Smooth muscle cell (in vitro differentiated cells): ENCODE results near the gene GYPC. TPM values are rescaled to one million over a fixed set of nuclear protein-coding genes. Genes with fewer than 3 reads are reported as not detected.

Experiments
- DNase-seq: peaks from one replicate; lab custom pipeline; 2025; ENCODE audit not compliant: unreplicated experiment; lab: John Stamatoyannopoulos, UW
- H2AFZ ChIP-seq: fragments of 200-600 bp; sonication (generic); 2 replicates; pipeline ENCODE4 v1.6.0; 2016; ENCODE audit warnings: antibody characterized with exemption, low read depth, mild to moderate bottlenecking
- H3F3A ChIP-seq: fragments of 200-600 bp; sonication (generic); 2 replicates; pipeline ENCODE4 v1.6.0; 2017; ENCODE audit warnings: antibody characterized with exemption, low read depth
- H3K27ac ChIP-seq: fragments of 200-600 bp; sonication (generic); 2 replicates; pipeline ENCODE4 v1.5.1; 2016; ENCODE audit warnings: low read depth, mild to moderate bottlenecking
- H3K27me3 ChIP-seq: fragments of 200-600 bp; sonication (generic); 2 replicates; pipeline ENCODE4 v1.6.1; 2016; ENCODE audit warnings: low read depth, mild to moderate bottlenecking
- H3K36me3 ChIP-seq: fragments of 200-600 bp; sonication (generic); 2 replicates; pipeline ENCODE4 v1.5.1; 2016; ENCODE audit warnings: low read depth
- H3K4me1 ChIP-seq: fragments of 200-600 bp; sonication (generic); 2 replicates; pipeline ENCODE4 v1.5.1; 2016; ENCODE audit warnings: low read depth
- H3K4me2 ChIP-seq: fragments of 200-600 bp; sonication (generic); 2 replicates; pipeline ENCODE4 v1.6.0; 2016; ENCODE audit warnings: mild to moderate bottlenecking
- H3K4me3 ChIP-seq: fragments of 200-600 bp; sonication (generic); 2 replicates; pipeline ENCODE4 v1.5.1; 2016; ENCODE audit warnings: mild to moderate bottlenecking
- H3K79me2 ChIP-seq: fragments of 200-600 bp; sonication (generic); 2 replicates; pipeline ENCODE4 v1.6.0; 2016; ENCODE audit warnings: low read depth, mild to moderate bottlenecking
- H3K9ac ChIP-seq: fragments of 200-600 bp; sonication (generic); 2 replicates; pipeline ENCODE4 v1.6.0; 2016; ENCODE audit warnings: low read depth
- H3K9me3 ChIP-seq: fragments of 200-600 bp; sonication (generic); replicated peaks from 2 replicates; pipeline ENCODE4 v1.5.1; 2016; ENCODE audit warnings: low read depth
- H4K20me1 ChIP-seq: fragments of 200-600 bp; sonication (generic); 2 replicates; pipeline ENCODE4 v1.6.0; 2016; ENCODE audit warnings: low read depth
- WGBS: methylation state at CpG from one replicate; pipeline ENCODE4 v1.1.7; 2016; ENCODE audit warnings: low lambda C conversion rate; 5-methylcytosine and 5-hydroxymethylcytosine counted together
- polyA plus RNA-seq: library from polyadenylated mRNA; unstranded; fragments of >200 nt; fragmentation: Nextera tagmentation; extraction: Ambion mirVana; gene quantifications from 2 replicates; pipeline ENCODE4 v1.2.1, GENCODE V29; 2016
- total RNA-seq: library from RNA; depleted of rRNA; stranded (reverse); fragments of >200 nt; gene quantifications from 2 replicates; pipeline ENCODE4 v1.2.3, GENCODE V29; 2014
- TF ChIP-seq, protein P1 (sequence below): fragments of 200-600 bp; sonication (generic); IDR thresholded peaks from 2 replicates; pipeline ENCODE4 v1.5.1; 2017; ENCODE audit warnings: borderline replicate concordance, mild to moderate bottlenecking, antibody characterized with exemption; ENCODE audit not compliant: insufficient read depth, poor library complexity, severe bottlenecking

Gene GYPC
- total and polyA plus RNA-seq, 2 experiments from 2014 or later = 25.7 to 61.8 TPM

- Histone ChIP-seq H3K4me1 (peaks cover 3% of the 10 kb centered on the region), H4K20me1 (no peaks in the 10 kb centered on the region), H3K4me2 (no peak overlapping the region), H3K27me3 (no peaks in the 10 kb centered on the region), H3K9ac (no peak overlapping the region), H3K9me3 (no peaks in the 10 kb centered on the region), H3K36me3 (no peaks in the 10 kb centered on the region), H3F3A (no peaks in the 10 kb centered on the region), H2AFZ (no peak overlapping the region), H3K4me3 (no peak overlapping the region), H3K27ac (no peak overlapping the region), H3K79me2 (no peaks in the 10 kb centered on the region)
- TF ChIP-seq, protein P1, sequence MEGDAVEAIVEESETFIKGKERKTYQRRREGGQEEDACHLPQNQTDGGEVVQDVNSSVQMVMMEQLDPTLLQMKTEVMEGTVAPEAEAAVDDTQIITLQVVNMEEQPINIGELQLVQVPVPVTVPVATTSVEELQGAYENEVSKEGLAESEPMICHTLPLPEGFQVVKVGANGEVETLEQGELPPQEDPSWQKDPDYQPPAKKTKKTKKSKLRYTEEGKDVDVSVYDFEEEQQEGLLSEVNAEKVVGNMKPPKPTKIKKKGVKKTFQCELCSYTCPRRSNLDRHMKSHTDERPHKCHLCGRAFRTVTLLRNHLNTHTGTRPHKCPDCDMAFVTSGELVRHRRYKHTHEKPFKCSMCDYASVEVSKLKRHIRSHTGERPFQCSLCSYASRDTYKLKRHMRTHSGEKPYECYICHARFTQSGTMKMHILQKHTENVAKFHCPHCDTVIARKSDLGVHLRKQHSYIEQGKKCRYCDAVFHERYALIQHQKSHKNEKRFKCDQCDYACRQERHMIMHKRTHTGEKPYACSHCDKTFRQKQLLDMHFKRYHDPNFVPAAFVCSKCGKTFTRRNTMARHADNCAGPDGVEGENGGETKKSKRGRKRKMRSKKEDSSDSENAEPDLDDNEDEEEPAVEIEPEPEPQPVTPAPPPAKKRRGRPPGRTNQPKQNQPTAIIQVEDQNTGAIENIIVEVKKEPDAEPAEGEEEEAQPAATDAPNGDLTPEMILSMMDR = no peak
- DNase-seq = no peak
- 44% methylated on average over 2 of the region's 2 CpGs for WGBS
Observed at GRCh38 chr2:126698376-126698775, 42.4 kb downstream of the GYPC start.

- Histone ChIP-seq H3K36me3 (no peaks in the 10 kb centered on the region), H3K9ac (no peak overlapping the region), H3K79me2 (no peaks in the 10 kb centered on the region), H3K9me3 (no peaks in the 10 kb centered on the region), H3K27ac (no peak overlapping the region), H3K27me3 (no peaks in the 10 kb centered on the region), H3K4me3 (no peak overlapping the region), H4K20me1 (no peaks in the 10 kb centered on the region), H3K4me2 (no peak overlapping the region), H2AFZ (no peak overlapping the region), H3K4me1 (peaks cover 3% of the 10 kb centered on the region), H3F3A (no peaks in the 10 kb centered on the region)
- no peak for DNase-seq
- TF ChIP-seq, protein P1 = no peak
- WGBS = 77% methylated on average over 2 of the region's 2 CpGs
Observed at GRCh38 chr2:126699018-126699417, 43.1 kb downstream of the GYPC start.

DNA sequence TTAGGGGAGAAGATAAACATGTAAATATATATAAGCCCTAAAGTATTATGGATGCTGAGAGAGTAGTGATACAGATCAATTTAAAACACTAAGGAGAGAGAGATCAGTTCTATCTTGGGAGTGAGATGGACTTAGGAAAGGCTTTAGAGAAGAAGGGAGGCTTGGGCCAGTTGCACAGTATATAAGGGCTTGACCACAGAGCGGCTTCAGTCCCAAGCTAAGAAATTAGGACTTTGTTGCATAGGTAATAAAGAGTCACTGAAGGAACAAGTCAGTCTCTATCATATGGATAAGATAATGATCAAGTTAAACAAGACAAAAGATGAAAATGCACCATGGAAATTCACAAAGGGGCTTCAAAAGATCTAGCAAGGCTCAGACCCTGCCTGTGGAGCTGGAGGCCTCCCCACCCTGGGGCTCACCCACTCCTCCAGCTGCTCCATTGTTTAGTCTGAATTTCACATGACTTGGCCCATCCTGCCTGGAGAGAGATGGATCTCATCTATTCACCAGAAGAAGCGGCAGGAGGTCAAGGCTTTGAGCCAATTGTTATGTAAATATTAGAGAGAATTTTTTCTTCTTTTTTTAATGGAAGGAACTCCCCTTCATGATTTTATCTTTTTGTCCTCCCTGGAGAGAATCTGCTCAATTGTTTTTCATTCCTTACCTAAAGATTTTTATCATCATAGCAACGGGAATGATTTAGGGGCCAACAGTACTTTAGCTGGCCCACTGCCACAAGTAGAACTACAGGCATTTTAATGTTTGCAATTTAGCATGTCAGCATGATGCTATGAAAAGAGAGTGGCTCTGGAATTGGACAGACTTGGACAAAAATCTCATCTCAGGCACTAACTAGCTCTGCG lies 44.0 kb downstream of the GYPC start:
- H3K27ac ChIP-seq = no peak overlapping the region

More for the DNA sequence above, 44.0 kb downstream of the GYPC start:
- no peaks in the 10 kb centered on the region for H3F3A ChIP-seq
- 76% methylated on average over 4 of the region's 4 CpGs for WGBS
- no peak for DNase-seq
- H3K79me2 ChIP-seq = no peaks in the 10 kb centered on the region
- H3K4me2 ChIP-seq = no peak overlapping the region
- no peaks in the 10 kb centered on the region for H3K36me3 ChIP-seq
- H3K4me3 ChIP-seq = no peak overlapping the region
- TF ChIP-seq, protein P1 = no peak
- no peaks in the 10 kb centered on the region for H3K9me3 ChIP-seq
- no peaks in the 10 kb centered on the region for H3K27me3 ChIP-seq
- peaks cover 3% of the 10 kb centered on the region for H3K4me1 ChIP-seq
- no peak overlapping the region for H3K9ac ChIP-seq
- H4K20me1 ChIP-seq = no peaks in the 10 kb centered on the region
- no peak overlapping the region for H2AFZ ChIP-seq
